Activated CD4-positive, CD25-positive, alpha-beta regulatory T cell treated with anti-CD3 and anti-CD28 coated beads, Interleukin-2, amount 50 U/mL, for 16 hours (primary cell): Measurements from ENCODE around the gene PPM1D.
"Not testable (repeated sequence)": the region's sequence is repeated elsewhere in the genome, so short reads cannot be mapped to it uniquely, and the experiment has no call there.

Source experiments
- DNase-seq: peaks from one replicate; pipeline ENCODE4 v3.0.0-alpha.2; 2020; ENCODE audit warnings: low read depth, low spot score

The PPM1D gene

GRCh38 chr17:60599620-60600489 lies at the start of gene PPM1D:
Gene PPM1D, plus strand, starts transcription at chr17:60600193. Its CDS starts 222 bp downstream, at chr17:60600415.
- peak; percentile 95 for DNase-seq

GRCh38 chr17:60552255-60552654 lies 47.7 kb upstream of the PPM1D start:
- DNase-seq = not testable (repeated sequence)

- DNase-seq = no peak
Measured at GRCh38 chr17:60554377-60554788, 45.6 kb upstream of the PPM1D start.

GRCh38 chr17:60555786-60556185 lies 44.2 kb upstream of the PPM1D start:
- DNase-seq = no peak

- no peak for DNase-seq
Measured at GRCh38 chr17:60557805-60558204, 42.2 kb upstream of the PPM1D start.

- no peak for DNase-seq
Measured at GRCh38 chr17:60559659-60559994, 40.4 kb upstream of the PPM1D start.

- DNase-seq = no peak
Measured at GRCh38 chr17:60559995-60560859, 39.8 kb upstream of the PPM1D start.

GRCh38 chr17:60560860-60561257 lies 39.1 kb upstream of the PPM1D start:
- no peak for DNase-seq

- no peak for DNase-seq
Measured at GRCh38 chr17:60562421-60562820, 37.6 kb upstream of the PPM1D start.

- DNase-seq = no peak
Measured at GRCh38 chr17:60563743-60564142, 36.2 kb upstream of the PPM1D start.

GRCh38 chr17:60565233-60565632 lies 34.8 kb upstream of the PPM1D start:
- DNase-seq = no peak

GRCh38 chr17:60573236-60574051 lies 26.5 kb upstream of the PPM1D start:
- DNase-seq = no peak

- DNase-seq = no peak
Measured at GRCh38 chr17:60577147-60577915, 22.7 kb upstream of the PPM1D start.

- no peak for DNase-seq
Measured at GRCh38 chr17:60579090-60579489, 20.9 kb upstream of the PPM1D start.

GRCh38 chr17:60579551-60579950 lies 20.4 kb upstream of the PPM1D start:
- DNase-seq = no peak

- DNase-seq = no peak
Measured at GRCh38 chr17:60583008-60583407, 17.0 kb upstream of the PPM1D start.

GRCh38 chr17:60585887-60586286 lies 14.1 kb upstream of the PPM1D start:
- DNase-seq = no peak

GRCh38 chr17:60586288-60586974 lies 13.6 kb upstream of the PPM1D start:
- DNase-seq = no peak

- DNase-seq = no peak
Measured at GRCh38 chr17:60590070-60590469, 9.9 kb upstream of the PPM1D start.

- DNase-seq = no peak
Measured at GRCh38 chr17:60592750-60593149, 7.2 kb upstream of the PPM1D start.
